ENCODE measurements around the gene PTH2.

DNA sequence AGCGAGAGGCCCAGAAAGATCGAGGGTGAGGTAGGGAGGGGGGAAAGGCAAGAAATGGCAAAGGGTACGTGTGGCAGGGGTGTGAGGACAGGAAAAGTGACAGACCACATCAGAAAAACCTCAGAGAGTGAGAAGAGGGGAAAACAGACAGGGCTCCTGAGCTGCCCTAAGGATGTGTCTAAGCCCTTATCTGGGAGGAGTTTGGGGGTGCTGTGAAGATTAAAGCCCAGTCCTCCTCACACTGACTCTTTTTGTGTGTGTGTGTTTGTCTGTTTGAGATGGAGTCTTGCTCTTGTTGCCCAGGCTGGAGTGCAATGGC lies 703 bp upstream of the PTH2 start:
- TF ChIP-seq, protein P1, sequence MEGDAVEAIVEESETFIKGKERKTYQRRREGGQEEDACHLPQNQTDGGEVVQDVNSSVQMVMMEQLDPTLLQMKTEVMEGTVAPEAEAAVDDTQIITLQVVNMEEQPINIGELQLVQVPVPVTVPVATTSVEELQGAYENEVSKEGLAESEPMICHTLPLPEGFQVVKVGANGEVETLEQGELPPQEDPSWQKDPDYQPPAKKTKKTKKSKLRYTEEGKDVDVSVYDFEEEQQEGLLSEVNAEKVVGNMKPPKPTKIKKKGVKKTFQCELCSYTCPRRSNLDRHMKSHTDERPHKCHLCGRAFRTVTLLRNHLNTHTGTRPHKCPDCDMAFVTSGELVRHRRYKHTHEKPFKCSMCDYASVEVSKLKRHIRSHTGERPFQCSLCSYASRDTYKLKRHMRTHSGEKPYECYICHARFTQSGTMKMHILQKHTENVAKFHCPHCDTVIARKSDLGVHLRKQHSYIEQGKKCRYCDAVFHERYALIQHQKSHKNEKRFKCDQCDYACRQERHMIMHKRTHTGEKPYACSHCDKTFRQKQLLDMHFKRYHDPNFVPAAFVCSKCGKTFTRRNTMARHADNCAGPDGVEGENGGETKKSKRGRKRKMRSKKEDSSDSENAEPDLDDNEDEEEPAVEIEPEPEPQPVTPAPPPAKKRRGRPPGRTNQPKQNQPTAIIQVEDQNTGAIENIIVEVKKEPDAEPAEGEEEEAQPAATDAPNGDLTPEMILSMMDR (IDR thresholded peaks at IDR 0.05; ENCODE audit: low read length): no peak
- no peak for TF ChIP-seq EZH2 (IDR thresholded peaks at IDR 0.05; ENCODE audit: borderline replicate concordance, low read length)

Data from OCI-LY1 (cell line).